NCI-H446 (cell line): ENCODE measurements around the gene PDZK1.
"Not testable (repeated sequence)": the region's sequence is repeated elsewhere in the genome, so short reads cannot be mapped to it uniquely, and the experiment has no call there.

Experiments
- DNase-seq, 2 experiments: peaks; one replicate each; lab custom pipeline; 2025; lab: John Stamatoyannopoulos, UW

The PDZK1 gene

DNA sequence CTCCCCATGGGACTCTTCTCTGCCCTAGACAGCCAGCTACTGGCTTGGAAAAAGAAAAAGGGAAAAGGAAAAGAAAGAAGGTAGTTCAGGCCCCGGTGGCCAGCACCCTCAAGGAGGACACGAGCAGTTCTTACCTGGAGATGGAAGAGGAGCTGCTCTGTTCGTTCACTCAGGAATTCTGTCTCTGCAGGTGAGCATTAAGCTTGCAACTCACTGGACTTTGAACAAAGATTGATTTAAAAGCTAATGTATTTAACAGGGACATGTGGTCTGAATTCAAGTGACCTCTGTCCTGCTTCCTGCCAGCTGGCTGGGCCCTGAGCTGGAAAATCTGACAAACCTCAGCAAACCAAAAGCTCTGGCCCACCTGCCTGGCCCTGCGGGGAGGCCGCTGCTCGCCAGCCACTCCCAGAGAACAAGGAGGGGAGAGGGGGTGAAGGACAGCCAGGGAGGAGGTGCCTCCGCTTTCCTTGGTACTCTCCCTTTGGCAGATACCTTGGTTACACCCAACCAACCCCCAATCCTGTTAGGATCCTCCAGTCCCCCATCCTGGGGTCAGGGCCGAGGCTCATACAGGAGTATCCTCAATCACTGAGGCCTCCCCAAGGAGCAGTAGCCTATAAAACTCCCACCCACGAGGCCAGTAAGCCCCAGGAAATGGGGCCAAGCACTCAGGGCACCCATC, at the start of gene PDZK1:
Gene PDZK1 (minus strand): TSS at position 186 of the 685 bp plus-strand sequence. CDS start 19,347 bp downstream, outside the sequence.
- DNase-seq, result no peak

GRCh38 chr1:145751491-145752037, 44.4 kb upstream of the PDZK1 start:
- peak; percentile 19 to 70 for DNase-seq

GRCh38 chr1:145750426-145750825, 43.3 kb upstream of the PDZK1 start:
- DNase-seq, result no peak

- DNase-seq, result no peak
These were observed 40.5 kb upstream of the PDZK1 start for GRCh38 chr1:145747398-145748247.

DNA sequence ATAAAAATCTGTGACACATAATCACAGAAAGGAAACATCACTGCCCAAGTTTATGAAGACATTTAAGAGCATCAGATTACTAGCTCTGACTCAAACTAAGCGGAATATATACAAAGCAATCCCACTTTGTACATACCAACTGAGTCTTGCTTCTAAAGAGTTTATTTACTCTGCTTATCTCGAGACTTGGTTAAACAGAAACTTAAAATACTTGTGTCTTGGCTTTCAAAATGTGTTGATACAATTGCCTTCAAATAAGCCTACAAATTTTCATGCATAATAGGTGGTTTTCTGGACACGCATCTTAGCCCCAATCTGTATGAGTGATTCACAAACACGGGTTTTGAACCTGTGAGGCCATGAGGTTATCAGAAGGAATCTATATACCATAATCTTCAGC, 33.1 kb upstream of the PDZK1 start:
- DNase-seq, result no peak

- no peak for DNase-seq
These were observed 29.0 kb upstream of the PDZK1 start for GRCh38 chr1:145736191-145736590.

DNA sequence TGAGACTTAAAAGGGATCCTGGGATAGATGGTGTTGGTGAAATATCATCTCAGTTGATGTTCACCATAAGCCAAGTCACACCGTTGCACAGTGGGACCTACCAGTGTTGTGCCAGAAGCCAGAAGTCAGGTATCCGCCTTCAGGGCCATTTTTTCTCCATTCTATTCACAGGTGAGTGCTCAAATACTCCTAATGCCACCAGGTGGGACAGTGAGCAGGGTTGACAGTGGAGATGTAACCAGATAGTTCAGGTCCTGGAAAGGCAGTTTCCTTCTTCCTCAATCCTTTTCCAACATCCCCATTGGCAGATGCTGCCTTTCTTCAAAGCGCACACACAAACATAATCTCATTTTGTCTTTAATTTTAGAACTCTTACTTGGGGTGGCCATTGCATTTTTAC, 23.7 kb upstream of the PDZK1 start:
- DNase-seq, result no peak

- no peak for DNase-seq
These were observed 23.3 kb upstream of the PDZK1 start for GRCh38 chr1:145730467-145730866.

GRCh38 chr1:145729666-145730436, 22.7 kb upstream of the PDZK1 start:
- DNase-seq, result no peak

GRCh38 chr1:145729196-145729595, 22.0 kb upstream of the PDZK1 start:
- DNase-seq, result no peak

DNA sequence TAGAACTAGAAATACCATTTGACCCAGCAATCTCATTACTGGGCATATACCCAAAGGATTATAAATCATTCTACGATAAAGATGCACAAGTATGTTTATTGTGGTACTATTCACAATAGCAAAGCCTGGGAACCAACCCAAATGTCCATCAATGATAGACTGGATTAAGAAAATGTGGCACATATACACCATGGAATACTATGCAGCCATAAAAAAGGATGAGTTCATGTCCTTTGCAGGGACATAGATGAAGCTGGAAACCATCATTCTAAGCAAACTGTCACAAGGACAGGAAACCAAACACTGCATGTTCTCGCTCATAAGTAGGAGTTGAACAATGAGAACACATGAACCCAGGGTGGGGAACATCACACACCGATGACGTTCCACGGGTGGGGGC, 19.0 kb upstream of the PDZK1 start:
- not testable (repeated sequence) for DNase-seq

GRCh38 chr1:145720878-145721671, 13.9 kb upstream of the PDZK1 start:
- peak; percentile 23 to 74 for DNase-seq

GRCh38 chr1:145720556-145720877, 13.3 kb upstream of the PDZK1 start:
- DNase-seq, result no peak

DNA sequence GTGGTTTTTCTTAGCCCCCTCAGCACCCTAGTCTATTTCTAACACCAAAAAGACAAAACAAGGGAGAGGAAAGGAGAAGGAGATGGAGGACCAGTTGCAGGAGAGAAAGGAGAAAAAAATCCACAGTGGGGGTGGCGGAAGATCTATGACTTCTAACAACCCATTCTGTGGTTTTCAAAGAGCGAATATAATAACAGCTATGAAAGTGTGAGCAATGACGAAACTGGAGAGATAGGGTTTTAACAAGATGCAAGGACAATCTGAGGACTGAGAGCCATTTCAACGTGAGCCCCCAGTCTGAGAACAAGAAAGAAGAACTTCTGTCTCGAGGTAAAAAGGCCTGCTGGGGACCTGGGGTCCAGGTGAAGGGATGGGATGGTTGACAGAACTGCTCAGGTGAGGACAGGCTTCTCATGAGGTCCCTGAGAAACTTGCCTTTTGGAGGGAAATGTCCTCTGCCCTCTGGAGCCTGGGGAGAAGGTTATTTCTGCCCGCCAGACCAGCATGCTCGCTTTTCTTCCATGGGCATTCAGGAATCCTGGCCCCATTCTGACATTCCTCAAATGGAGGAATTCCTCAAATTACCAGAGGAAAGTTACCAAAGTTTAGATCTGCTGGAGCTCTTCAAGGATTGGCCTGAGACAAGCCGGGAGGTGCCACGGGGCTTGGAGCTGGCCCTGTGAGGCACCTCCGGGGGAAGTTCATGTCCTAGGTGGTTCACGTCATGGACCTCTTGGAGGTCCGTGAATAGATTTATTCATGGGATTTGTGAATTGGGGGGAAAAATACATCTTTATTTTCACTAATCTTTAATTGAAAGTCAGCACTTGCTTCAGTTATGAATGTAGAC, 12.3 kb upstream of the PDZK1 start, which contains the start of gene CD160:
Gene CD160 (plus strand): TSS at position 270 of the 850 bp plus-strand sequence. CDS start 8,829 bp downstream, outside the sequence.
- no peak for DNase-seq

DNA sequence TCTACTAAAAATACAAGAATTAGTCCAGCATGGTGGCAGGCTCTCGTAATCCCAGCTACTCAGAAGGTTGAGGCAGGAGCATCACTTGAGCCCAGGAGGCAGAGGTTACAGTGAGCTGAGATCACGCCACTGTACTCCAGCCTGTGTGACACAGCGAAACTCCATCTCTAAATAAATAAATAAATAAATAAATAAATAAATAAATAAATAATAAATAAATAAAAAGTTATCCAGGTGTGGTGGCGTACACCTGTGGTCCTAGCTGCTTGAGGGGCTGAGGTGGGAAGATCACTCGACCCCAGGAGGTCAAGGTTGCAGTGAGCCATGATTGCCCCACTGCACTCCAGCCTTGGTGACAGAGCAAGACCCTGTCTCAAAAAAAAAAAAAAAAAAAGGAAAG, 11.3 kb upstream of the PDZK1 start:
- not testable (repeated sequence) for DNase-seq

GRCh38 chr1:145717833-145718232, 10.7 kb upstream of the PDZK1 start:
- no peak for DNase-seq

- DNase-seq, result no peak
These were observed 9.6 kb upstream of the PDZK1 start for GRCh38 chr1:145716641-145717345.

- DNase-seq, result no peak
These were observed 7.5 kb upstream of the PDZK1 start for GRCh38 chr1:145714524-145715111.

- DNase-seq, result no peak
These were observed 4.1 kb upstream of the PDZK1 start for GRCh38 chr1:145711213-145711651.
